ENCODE results near the gene UCP2.
"Not testable (repeated sequence)": the region's sequence is repeated elsewhere in the genome, so short reads cannot be mapped to it uniquely, and the experiment has no call there.

DNA sequence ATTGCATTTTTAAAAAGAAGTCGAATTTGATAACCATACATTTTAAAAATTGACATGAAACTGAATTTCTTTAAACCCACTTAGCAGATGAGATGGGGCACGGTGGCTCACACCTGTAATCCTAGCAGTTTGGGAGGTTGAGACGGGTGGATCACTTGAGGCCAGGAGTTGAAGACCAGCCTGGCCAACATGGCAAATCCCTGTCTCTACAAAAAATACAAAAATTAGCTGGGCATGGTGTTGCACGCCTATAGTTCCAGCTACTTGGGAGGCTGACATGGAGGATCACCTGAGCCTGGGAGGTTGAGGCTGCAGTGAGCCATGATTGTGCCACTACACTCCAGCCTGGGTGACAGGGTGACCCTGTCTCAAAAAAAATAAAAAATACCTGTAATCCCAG is 3.0 kb upstream of the UCP2 start:
- TF ChIP-seq, protein P1, sequence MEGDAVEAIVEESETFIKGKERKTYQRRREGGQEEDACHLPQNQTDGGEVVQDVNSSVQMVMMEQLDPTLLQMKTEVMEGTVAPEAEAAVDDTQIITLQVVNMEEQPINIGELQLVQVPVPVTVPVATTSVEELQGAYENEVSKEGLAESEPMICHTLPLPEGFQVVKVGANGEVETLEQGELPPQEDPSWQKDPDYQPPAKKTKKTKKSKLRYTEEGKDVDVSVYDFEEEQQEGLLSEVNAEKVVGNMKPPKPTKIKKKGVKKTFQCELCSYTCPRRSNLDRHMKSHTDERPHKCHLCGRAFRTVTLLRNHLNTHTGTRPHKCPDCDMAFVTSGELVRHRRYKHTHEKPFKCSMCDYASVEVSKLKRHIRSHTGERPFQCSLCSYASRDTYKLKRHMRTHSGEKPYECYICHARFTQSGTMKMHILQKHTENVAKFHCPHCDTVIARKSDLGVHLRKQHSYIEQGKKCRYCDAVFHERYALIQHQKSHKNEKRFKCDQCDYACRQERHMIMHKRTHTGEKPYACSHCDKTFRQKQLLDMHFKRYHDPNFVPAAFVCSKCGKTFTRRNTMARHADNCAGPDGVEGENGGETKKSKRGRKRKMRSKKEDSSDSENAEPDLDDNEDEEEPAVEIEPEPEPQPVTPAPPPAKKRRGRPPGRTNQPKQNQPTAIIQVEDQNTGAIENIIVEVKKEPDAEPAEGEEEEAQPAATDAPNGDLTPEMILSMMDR (IDR thresholded peaks at IDR 0.05), result not testable (repeated sequence)
- TF ChIP-seq POLR2A (IDR thresholded peaks at IDR 0.05); POLR2AphosphoS5 (IDR thresholded peaks at IDR 0.05; ENCODE audit: insufficient read depth in 1 of 2, low read depth in 1 of 2): not testable (repeated sequence)
